GM12878 (cell line): ENCODE measurements around the gene KLHL5. TPM values are rescaled to one million over a fixed set of nuclear protein-coding genes. Genes with fewer than 3 reads are reported as not detected.
A peak's percentile ranks its signal among the peaks of the same experiment; 100 is the strongest.

Experiments used
- ATAC-seq: fragments of 200-7000 bp; cut with Tn5 transposase; 3 replicates; pipeline ENCODE4 v1.9.1; 2020; ENCODE audit warnings: mild to moderate bottlenecking, moderate library complexity
- BruUV-seq: library from RNA; stranded (reverse); fragments of 400-500 nt; replicated peaks from 2 replicates; lab custom pipeline; 2021; lab: Mats Ljungman, UMichigan
- CTCF ChIA-PET: fragments of 300-600 bp; sonication (Branson Sonifier 250); formaldehyde crosslinking; extraction: SDS; loops from one replicate; lab custom pipeline; 2021; ENCODE audit warnings: inconsistent platforms; lab: Yijun Ruan, JAX
- POLR2A ChIA-PET: fragments of 350-600 bp; formaldehyde crosslinking; extraction: SDS; loops from one replicate; lab custom pipeline; 2021; ENCODE audit warnings: inconsistent platforms; lab: Charles Lee
- RAD21 ChIA-PET: fragments of 300-600 bp; sonication (Branson Sonifier 250); formaldehyde crosslinking; loops from one replicate; lab custom pipeline; 2023; ENCODE audit warnings: antibody characterized with exemption; ENCODE audit not compliant: unreplicated experiment; lab: Charles Lee
- SMC1A ChIA-PET: fragments of 300-600 bp; sonication (Branson Sonifier 250); formaldehyde crosslinking; loops from one replicate; lab custom pipeline; 2023; ENCODE audit not compliant: unreplicated experiment, uncharacterized antibody; lab: Charles Lee
- DNase-seq: peaks from one replicate; pipeline ENCODE4 v3.0.0-alpha.2; 2011; ENCODE audit warnings: low read depth, low spot score
- FAIRE-seq: peaks from 3 replicates; lab custom pipeline; 2011; peaks lifted over from hg19 to GRCh38; lab: Jason Lieb, UNC
- H2AFZ ChIP-seq: 2 replicates; pipeline ENCODE4 v1.6.0; 2011; ENCODE audit warnings: low read depth, low read length, control low read depth; ENCODE audit not compliant: control insufficient read depth
- H3K27ac ChIP-seq: 2 replicates; pipeline ENCODE4 v1.5.1; 2011; ENCODE audit warnings: control low read depth; ENCODE audit not compliant: control insufficient read depth, insufficient read depth
- H3K27me3 ChIP-seq, 2 experiments: replicated peaks in 1 of 2; 2 replicates each; pipeline versions ENCODE4 v1.6.0 to v1.6.1; 2011; ENCODE audit warnings: low read length in 1 of 2; ENCODE audit not compliant: control insufficient read depth in 2 of 2, insufficient read depth in 2 of 2
- H3K36me3 ChIP-seq, 2 experiments: 2 replicates each; pipeline ENCODE4 v1.5.1; 2011; ENCODE audit warnings: low read length in 1 of 2; ENCODE audit not compliant: control insufficient read depth in 2 of 2, insufficient read depth in 2 of 2
- H3K4me1 ChIP-seq: 2 replicates; pipeline ENCODE4 v1.6.1; 2011; ENCODE audit warnings: mild to moderate bottlenecking, low read length, moderate library complexity, mixed read lengths; ENCODE audit not compliant: control insufficient read depth, insufficient read depth
- H3K4me2 ChIP-seq: 2 replicates; pipeline ENCODE4 v1.6.0; 2011; ENCODE audit warnings: control low read depth; ENCODE audit not compliant: control insufficient read depth, insufficient read depth
- H3K4me3 ChIP-seq: fragments of 200-600 bp; sonication (generic); 2 replicates; pipeline ENCODE4 v1.5.1; 2016
- H3K79me2 ChIP-seq: 2 replicates; pipeline ENCODE4 v1.6.0; 2011; ENCODE audit warnings: low read length; ENCODE audit not compliant: control insufficient read depth, insufficient read depth
- H3K9ac ChIP-seq: 2 replicates; pipeline ENCODE4 v1.8.0; 2011; ENCODE audit warnings: low read length, control low read depth, mixed read lengths; ENCODE audit not compliant: control insufficient read depth, insufficient read depth
- H3K9me3 ChIP-seq: replicated peaks from 3 replicates; pipeline ENCODE4 v1.5.1; 2011; ENCODE audit warnings: mild to moderate bottlenecking, low read length; ENCODE audit not compliant: control insufficient read depth, insufficient read depth
- H4K20me1 ChIP-seq: 2 replicates; pipeline ENCODE4 v1.6.0; 2011; ENCODE audit not compliant: control insufficient read depth, insufficient read depth
- ASH2L ChIP-seq: fragments of 300-600, 200-600 bp; sonication (generic); IDR thresholded peaks from 2 replicates; pipeline ENCODE4 v1.6.1; 2017; ENCODE audit warnings: low read depth, mild to moderate bottlenecking, borderline replicate concordance
- CBFB ChIP-seq: IDR thresholded peaks from 2 replicates; pipeline ENCODE4 v1.6.1; 2016; ENCODE audit warnings: antibody characterized with exemption, low read depth
- CUX1 ChIP-seq: IDR thresholded peaks from 2 replicates; pipeline ENCODE4 v1.6.1; 2012; ENCODE audit warnings: improper control_type of control experiment, low read depth, low read length; ENCODE audit not compliant: insufficient replicate concordance
- JUND ChIP-seq: IDR thresholded peaks from 2 replicates; pipeline ENCODE4 v1.6.1; 2012; ENCODE audit warnings: low read depth, mild to moderate bottlenecking, low read length, improper control_type of control experiment, moderate library complexity
- MTA3 ChIP-seq: IDR thresholded peaks from 2 replicates; pipeline ENCODE4 v1.6.1; 2012; ENCODE audit warnings: low read length, inconsistent platforms, borderline replicate concordance
- NR2C2 ChIP-seq: IDR thresholded peaks from 2 replicates; pipeline ENCODE4 v1.6.1; 2011; ENCODE audit warnings: borderline replicate concordance, low read depth; ENCODE audit not compliant: control insufficient read depth, insufficient read length
- PBX3 ChIP-seq: IDR thresholded peaks from 2 replicates; pipeline ENCODE4 v1.6.1; 2011; ENCODE audit warnings: mild to moderate bottlenecking, low read depth, low read length, moderate library complexity; ENCODE audit not compliant: insufficient replicate concordance
- SMAD5 ChIP-seq: IDR thresholded peaks from 2 replicates; pipeline ENCODE4 v1.6.1; 2016; ENCODE audit warnings: antibody characterized with exemption, low read depth
- SUPT20H ChIP-seq: IDR thresholded peaks from 2 replicates; pipeline ENCODE4 v1.6.1; 2011; ENCODE audit warnings: low read depth, mild to moderate bottlenecking, low read length, moderate library complexity, borderline replicate concordance; ENCODE audit not compliant: control insufficient read depth
- WGBS: methylation state at CpG from one replicate; pipeline ENCODE4 v1.1.6; 2016; ENCODE audit warnings: low lambda C conversion rate; ENCODE audit not compliant: insufficient replicate concordance, insufficient coverage; ENCODE audit errors: missing lambda C conversion rate; 5-methylcytosine and 5-hydroxymethylcytosine counted together
- in situ Hi-C: fragments of 300-500 bp; cut with MboI; formaldehyde crosslinking; loops from 9 replicates; pipeline ENCODE4 v1.14.3; 2018; ENCODE audit warnings: mixed read lengths
- intact Hi-C: fragments of 100-400 bp; cut with micrococcal nuclease; formaldehyde crosslinking; loops from one replicate; pipeline ENCODE4 v1.14.2; 2022; ENCODE audit not compliant: unreplicated experiment
- polyA plus RNA-seq, 11 experiments: library from polyadenylated mRNA; depleted of rRNA in 4 of 11; unstranded in 6 of 11; stranded (reverse) in 5 of 11; fragments of >200 nt; fragmentation: Nextera tagmentation in 4 of 11; fragmentation: Illumina TruSeq in 1 of 11; extraction: Ambion mirVana in 4 of 11; extraction: Trizol in 1 of 11; gene quantifications; 1 replicate in 1 of 11; 2 replicates in 10 of 11; pipeline versions ENCODE4 v1.2.1 to v1.2.3, GENCODE V29; 2011 to 2016; ENCODE audit warnings: inconsistent platforms in 2 of 11, missing spikeins in 2 of 11, low read depth in 1 of 11
- total RNA-seq, 4 experiments: library from RNA; depleted of rRNA in 3 of 4; stranded (reverse); fragments of >200 nt in 3 of 4; fragmentation: Illumina TruSeq in 1 of 4; extraction: Trizol in 1 of 4; gene quantifications; 2 replicates each; pipeline versions ENCODE4 v1.2.1 to v1.2.3, GENCODE V29; 2013 to 2021

KLHL5 gene
- total and polyA plus RNA-seq, 10 of the 15 experiments (the other 5 are each of a cell fraction or from before 2014, with no cell fraction given) = 4.7 to 27.3 (median 12.6) TPM

- ATAC-seq (no peak), DNase-seq (no peak), FAIRE-seq (no peak)
- intact Hi-C loops = no loop called here
- WGBS = 77% methylated on average over 2 of the region's 2 CpGs
- ChIA-PET CTCF (interaction anchor here (0.6 to 0.8 kb wide), 3 partner anchors 19 to 354 kb away, joined by 3 to 4 read pairs (median 4); no protein-coding TSS in a partner anchor), POLR2A (no interaction called here), RAD21 (interaction anchor here (0.7 kb wide), 1 partner anchor 20 kb away, joined by 3 read pairs; no protein-coding TSS in a partner anchor), SMC1A (interaction anchor here (0.6 to 1.0 kb wide), 3 partner anchors 62 to 212 kb away, joined by 3 read pairs; no protein-coding TSS in a partner anchor)
- H3K27me3 ChIP-seq = no peaks in the 10 kb centered on the region
- no peaks in the 10 kb centered on the region for H3K4me1 ChIP-seq
- no peak overlapping the region for H3K9ac ChIP-seq
- H3K4me3 ChIP-seq = no peak overlapping the region
- no peaks in the 10 kb centered on the region for H3K79me2 ChIP-seq
- in situ Hi-C loops = no loop called here
- H2AFZ ChIP-seq = no peak overlapping the region
- BruUV-seq = no TSS peak
- no peak overlapping the region for H3K27ac ChIP-seq
- H3K4me2 ChIP-seq = no peak overlapping the region
- peaks cover 2 to 12% of the 10 kb centered on the region in 2 experiments for H3K36me3 ChIP-seq
- H4K20me1 ChIP-seq = no peaks in the 10 kb centered on the region
- no peak for TF ChIP-seq ASH2L
- no peaks in the 10 kb centered on the region for H3K9me3 ChIP-seq
Measured at GRCh38 chr4:39114436-39114835, 52.4 kb downstream of the KLHL5 start.

- DNase-seq (no peak), ATAC-seq (peak; percentile 27; the same call in 1 of the 3 replicates), FAIRE-seq (no peak)
- no peak overlapping the region for H2AFZ ChIP-seq
- H3K9ac ChIP-seq = no peak overlapping the region
- intact Hi-C loops = no loop called here
- H3K4me3 ChIP-seq = no peak overlapping the region
- no peaks in the 10 kb centered on the region for H3K4me1 ChIP-seq
- H3K27me3 ChIP-seq = no peaks in the 10 kb centered on the region
- no TSS peak for BruUV-seq
- CTCF ChIA-PET = interaction anchor here (0.6 to 1.4 kb wide), 6 partner anchors 9 to 716 kb away, joined by 3 to 4 read pairs (median 4); no protein-coding TSS in a partner anchor
- RAD21 ChIA-PET = interaction anchor here (0.8 kb wide), 1 partner anchor 36 kb away, joined by 3 read pairs; no protein-coding TSS in a partner anchor
- no peaks in the 10 kb centered on the region for H3K9me3 ChIP-seq
- no peak overlapping the region for H3K4me2 ChIP-seq
- 91% methylated on average over 6 of the region's 6 CpGs for WGBS
- no peak overlapping the region for H3K27ac ChIP-seq
- peaks cover 2 to 13% of the 10 kb centered on the region in 2 experiments; a peak in 3 of 4 replicates for H3K36me3 ChIP-seq
- SMC1A ChIA-PET = interaction anchor here (0.6 to 1.0 kb wide), 3 partner anchors 11 to 215 kb away, joined by 3 to 5 read pairs (median 3); no protein-coding TSS in a partner anchor
- H4K20me1 ChIP-seq = no peaks in the 10 kb centered on the region
- in situ Hi-C loops = no loop called here
- POLR2A ChIA-PET = interaction anchor here (0.7 kb wide), 1 partner anchor 231 kb away, joined by 3 read pairs; no protein-coding TSS in a partner anchor
- H3K79me2 ChIP-seq = no peaks in the 10 kb centered on the region
- no peak for TF ChIP-seq MTA3
- TF ChIP-seq SUPT20H = no peak
- no peak for TF ChIP-seq JUND
- TF ChIP-seq CBFB = no peak
- no peak for TF ChIP-seq SMAD5
- TF ChIP-seq CUX1 = no peak
- TF ChIP-seq PBX3 = no peak
- TF ChIP-seq NR2C2 = no peak
Measured at GRCh38 chr4:39118034-39118658, 56.1 kb downstream of the KLHL5 start.
